Measurements from ENCODE around the gene HTR4.

Gene HTR4

GRCh38 chr5:148625250-148625649 is 29.1 kb downstream of the HTR4 start:
- Histone ChIP-seq H3K36me3 (ENCODE audit: insufficient read depth, low read length) (no peaks in the 10 kb centered on the region), H2AFZ (ENCODE audit: low read length) (no peak overlapping the region), H3K9ac (ENCODE audit: low read depth, low read length, poor library complexity, severe bottlenecking) (no peak overlapping the region), H3F3A (ENCODE audit: low read depth) (no peaks in the 10 kb centered on the region), H3K9me2 (replicated peaks; ENCODE audit: low read depth, low read length) (no peaks in the 10 kb centered on the region), H3K4me1 (ENCODE audit: insufficient read depth, low read length, poor library complexity, severe bottlenecking) (peaks cover 13% of the 10 kb centered on the region), H3K9me3 (ENCODE audit: insufficient read depth, low read depth, low read length) (no peaks in the 10 kb centered on the region), H3K4me2 (ENCODE audit: low read depth, low read length, poor library complexity, severe bottlenecking) (no peak overlapping the region), H3K4me3 (ENCODE audit: low read length, poor library complexity, severe bottlenecking) (no peak overlapping the region), H3K27me3 (ENCODE audit: insufficient read depth, low read length, poor library complexity, severe bottlenecking) (peaks cover 50% of the 10 kb centered on the region), H4K20me1 (ENCODE audit: insufficient read depth, low read length, poor library complexity, severe bottlenecking) (no peaks in the 10 kb centered on the region), H3K79me2 (ENCODE audit: insufficient read depth, low read length) (no peaks in the 10 kb centered on the region)
- no peak for TF ChIP-seq CTCF (conservative IDR thresholded peaks at IDR 0.05; ENCODE audit: low read length)
- TF ChIP-seq EZH2phosphoT487 (IDR thresholded peaks at IDR 0.05; ENCODE audit: borderline replicate concordance) = no peak

GRCh38 chr5:148623741-148624140 is 30.6 kb downstream of the HTR4 start:
- H3K9me3 ChIP-seq (ENCODE audit: insufficient read depth, low read depth, low read length) = no peaks in the 10 kb centered on the region
- peaks cover 22% of the 10 kb centered on the region for H3K4me1 ChIP-seq (ENCODE audit: insufficient read depth, low read length, poor library complexity, severe bottlenecking)
- H3K4me2 ChIP-seq (ENCODE audit: low read depth, low read length, poor library complexity, severe bottlenecking) = no peak overlapping the region
- H3K4me3 ChIP-seq (ENCODE audit: low read length, poor library complexity, severe bottlenecking) = no peak overlapping the region
- H2AFZ ChIP-seq (ENCODE audit: low read length) = no peak overlapping the region
- H3K27me3 ChIP-seq (ENCODE audit: insufficient read depth, low read length, poor library complexity, severe bottlenecking) = peaks cover 53% of the 10 kb centered on the region
- no peaks in the 10 kb centered on the region for H3K9me2 ChIP-seq (replicated peaks; ENCODE audit: low read depth, low read length)
- no peaks in the 10 kb centered on the region for H3F3A ChIP-seq (ENCODE audit: low read depth)
- H4K20me1 ChIP-seq (ENCODE audit: insufficient read depth, low read length, poor library complexity, severe bottlenecking) = no peaks in the 10 kb centered on the region
- no peaks in the 10 kb centered on the region for H3K36me3 ChIP-seq (ENCODE audit: insufficient read depth, low read length)
- H3K79me2 ChIP-seq (ENCODE audit: insufficient read depth, low read length) = no peaks in the 10 kb centered on the region
- no peak for TF ChIP-seq EZH2phosphoT487 (IDR thresholded peaks at IDR 0.05; ENCODE audit: borderline replicate concordance)
- TF ChIP-seq CTCF (conservative IDR thresholded peaks at IDR 0.05; ENCODE audit: low read length) = no peak
- H3K9ac ChIP-seq (ENCODE audit: low read depth, low read length, poor library complexity, severe bottlenecking) = no peak overlapping the region

GRCh38 chr5:148623101-148623500 is 31.2 kb downstream of the HTR4 start:
- no peaks in the 10 kb centered on the region for H4K20me1 ChIP-seq (ENCODE audit: insufficient read depth, low read length, poor library complexity, severe bottlenecking)
- no peak overlapping the region for H3K4me2 ChIP-seq (ENCODE audit: low read depth, low read length, poor library complexity, severe bottlenecking)

More at GRCh38 chr5:148623101-148623500, 31.2 kb downstream of the HTR4 start:
- Histone ChIP-seq H3K9me2 (replicated peaks; ENCODE audit: low read depth, low read length) (no peaks in the 10 kb centered on the region), H3K9me3 (ENCODE audit: insufficient read depth, low read depth, low read length) (no peaks in the 10 kb centered on the region), H3K27me3 (ENCODE audit: insufficient read depth, low read length, poor library complexity, severe bottlenecking) (peaks cover 54% of the 10 kb centered on the region), H3K9ac (ENCODE audit: low read depth, low read length, poor library complexity, severe bottlenecking) (no peak overlapping the region), H2AFZ (ENCODE audit: low read length) (no peak overlapping the region), H3K4me3 (ENCODE audit: low read length, poor library complexity, severe bottlenecking) (no peak overlapping the region), H3K36me3 (ENCODE audit: insufficient read depth, low read length) (no peaks in the 10 kb centered on the region), H3K4me1 (ENCODE audit: insufficient read depth, low read length, poor library complexity, severe bottlenecking) (peaks cover 22% of the 10 kb centered on the region), H3K79me2 (ENCODE audit: insufficient read depth, low read length) (no peaks in the 10 kb centered on the region), H3F3A (ENCODE audit: low read depth) (no peaks in the 10 kb centered on the region)
- TF ChIP-seq CTCF (conservative IDR thresholded peaks at IDR 0.05; ENCODE audit: low read length) (no peak), EZH2phosphoT487 (IDR thresholded peaks at IDR 0.05; ENCODE audit: borderline replicate concordance) (no peak)
